AG09309 (cell line): ENCODE results near the gene ZNF324B.

Experiments used
- DNase-seq: peaks from one replicate; pipeline ENCODE4 v3.0.0-alpha.2; 2010; ENCODE audit warnings: low read depth
- H3K4me3 ChIP-seq: 2 replicates; pipeline ENCODE4 v1.5.1; 2011; ENCODE audit warnings: mild to moderate bottlenecking, low read depth, low read length, moderate library complexity; ENCODE audit not compliant: control insufficient read depth
- TF ChIP-seq, protein P1 (sequence below): IDR thresholded peaks from 2 replicates; pipeline ENCODE4 v1.5.1; 2011; ENCODE audit warnings: mild to moderate bottlenecking, low read depth, low read length, inconsistent platforms; ENCODE audit not compliant: insufficient read depth, control insufficient read depth; ENCODE audit errors: missing control alignments

Gene ZNF324B

DNA sequence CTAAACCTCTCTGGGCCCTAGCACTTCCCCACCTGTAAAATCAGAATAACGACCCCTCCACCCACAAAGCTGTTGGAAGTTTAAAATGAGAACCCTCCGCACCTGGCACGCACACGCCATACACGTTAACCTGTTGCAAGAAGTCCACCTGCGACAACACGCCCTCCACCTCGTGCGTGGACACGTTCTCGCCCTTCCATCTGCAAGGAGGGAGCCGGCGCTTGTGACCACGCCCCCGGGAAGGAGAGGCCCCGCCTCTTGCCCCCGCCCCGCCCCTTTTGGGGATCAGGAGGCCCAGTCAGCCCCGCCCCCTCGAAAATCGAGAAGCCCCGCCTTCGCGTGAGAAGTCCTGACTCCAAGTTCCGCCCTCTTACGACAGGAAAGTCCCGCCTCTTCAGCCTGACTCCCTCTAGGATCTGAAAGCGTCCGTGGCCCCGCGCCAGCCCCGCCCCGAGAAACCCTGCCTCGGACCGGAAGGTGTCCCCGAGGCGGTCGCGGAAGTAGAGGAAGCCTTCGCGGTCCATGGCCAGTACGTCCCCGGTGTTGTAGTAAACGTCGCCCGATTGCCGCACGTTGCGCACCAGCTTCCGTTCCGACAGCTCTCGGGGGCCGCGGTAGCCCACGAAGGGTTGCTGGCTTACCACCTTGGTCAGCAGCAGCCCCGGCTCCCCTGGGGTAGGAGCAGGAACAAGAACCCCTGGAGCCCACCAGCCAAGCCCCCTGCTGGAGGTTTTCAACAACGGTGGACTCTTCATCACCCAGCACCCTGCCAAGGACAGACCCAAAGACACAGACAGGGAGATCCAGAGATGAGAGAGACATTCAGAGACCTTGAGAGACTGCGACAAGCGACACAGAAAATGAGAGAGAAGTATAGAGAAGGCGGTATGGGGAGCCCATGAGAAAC, 47.9 kb downstream of the ZNF324B start:
- peak overlapping the region; percentile 59 for H3K4me3 ChIP-seq
- TF ChIP-seq, protein P1, sequence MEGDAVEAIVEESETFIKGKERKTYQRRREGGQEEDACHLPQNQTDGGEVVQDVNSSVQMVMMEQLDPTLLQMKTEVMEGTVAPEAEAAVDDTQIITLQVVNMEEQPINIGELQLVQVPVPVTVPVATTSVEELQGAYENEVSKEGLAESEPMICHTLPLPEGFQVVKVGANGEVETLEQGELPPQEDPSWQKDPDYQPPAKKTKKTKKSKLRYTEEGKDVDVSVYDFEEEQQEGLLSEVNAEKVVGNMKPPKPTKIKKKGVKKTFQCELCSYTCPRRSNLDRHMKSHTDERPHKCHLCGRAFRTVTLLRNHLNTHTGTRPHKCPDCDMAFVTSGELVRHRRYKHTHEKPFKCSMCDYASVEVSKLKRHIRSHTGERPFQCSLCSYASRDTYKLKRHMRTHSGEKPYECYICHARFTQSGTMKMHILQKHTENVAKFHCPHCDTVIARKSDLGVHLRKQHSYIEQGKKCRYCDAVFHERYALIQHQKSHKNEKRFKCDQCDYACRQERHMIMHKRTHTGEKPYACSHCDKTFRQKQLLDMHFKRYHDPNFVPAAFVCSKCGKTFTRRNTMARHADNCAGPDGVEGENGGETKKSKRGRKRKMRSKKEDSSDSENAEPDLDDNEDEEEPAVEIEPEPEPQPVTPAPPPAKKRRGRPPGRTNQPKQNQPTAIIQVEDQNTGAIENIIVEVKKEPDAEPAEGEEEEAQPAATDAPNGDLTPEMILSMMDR, result peak; percentile 47
- peak; percentile 94 for DNase-seq

DNA sequence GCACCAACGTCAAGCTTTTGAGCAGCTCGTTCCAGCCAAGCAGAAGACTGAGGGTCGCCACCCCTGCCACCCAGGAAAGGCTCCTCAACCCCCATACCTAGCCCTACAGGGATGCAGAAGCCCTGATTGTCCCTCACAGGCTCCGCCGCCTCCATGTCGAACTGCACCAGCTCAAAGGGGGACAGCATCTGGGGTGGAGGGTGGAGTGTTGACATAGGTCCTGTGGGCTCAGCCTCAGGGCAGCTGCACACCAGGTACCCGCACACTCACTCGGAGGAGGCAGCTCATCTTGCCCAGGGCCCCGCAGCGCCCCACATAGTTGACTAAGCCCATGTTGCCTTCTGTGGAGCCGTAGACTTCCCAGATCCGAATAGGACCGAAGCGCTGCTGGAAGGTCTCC, 48.8 kb downstream of the ZNF324B start:
- DNase-seq, result no peak
- H3K4me3 ChIP-seq, result peak overlapping the region; percentile 59
- TF ChIP-seq, protein P1, result no peak
